Activated T-helper 17 cell treated with anti-CD3 and anti-CD28 coated beads, Interleukin-2, amount 50 U/mL, for 72 hours (primary cell): ENCODE data around the gene ALK. TPM values are rescaled to one million over a fixed set of nuclear protein-coding genes. Genes with fewer than 3 reads are reported as not detected.

Experiments
- ATAC-seq: fragments of 150-1000 bp; cut with Tn5 transposase; replicated peaks from 2 replicates; pipeline ENCODE4 v1.10.0; 2021; ENCODE audit warnings: mild to moderate bottlenecking, moderate library complexity
- H3K27ac Mint-ChIP-seq: one replicate; pipeline ENCODE4 v1.8.0; 2022; ENCODE audit warnings: mixed read lengths
- H3K27me3 Mint-ChIP-seq: one replicate; pipeline ENCODE4 v1.8.0; 2022; ENCODE audit warnings: mixed read lengths
- H3K36me3 Mint-ChIP-seq: one replicate; pipeline ENCODE4 v1.8.0; 2022; ENCODE audit warnings: low read depth, mild to moderate bottlenecking, mixed read lengths
- H3K4me1 Mint-ChIP-seq: one replicate; pipeline ENCODE4 v1.8.0; 2022; ENCODE audit warnings: mixed read lengths
- H3K4me3 Mint-ChIP-seq: one replicate; pipeline ENCODE4 v1.8.0; 2022; ENCODE audit warnings: mild to moderate bottlenecking, mixed read lengths
- H3K9me3 Mint-ChIP-seq: one replicate; pipeline ENCODE4 v1.8.0; 2022; ENCODE audit warnings: mixed read lengths
- total RNA-seq, 2 donors: library from RNA; stranded (reverse); gene quantifications; one replicate each; pipeline ENCODE4 v1.2.3, GENCODE V29; 2022

Gene ALK
- total RNA-seq, 2 donors from 2014 or later = not detected

GRCh38 chr2:29559578-29559977, 361.8 kb downstream of the ALK start:
- Mint-ChIP-seq H3K9me3 (peaks cover 3% of the 10 kb centered on the region), H3K36me3 (no peaks in the 10 kb centered on the region), H3K4me3 (no peak overlapping the region), H3K4me1 (no peaks in the 10 kb centered on the region), H3K27me3 (peaks cover 16% of the 10 kb centered on the region), H3K27ac (no peak overlapping the region)
- no peak for ATAC-seq

- H3K27me3 Mint-ChIP-seq = peaks cover 21% of the 10 kb centered on the region
- H3K4me1 Mint-ChIP-seq = no peaks in the 10 kb centered on the region
- ATAC-seq = no peak
- H3K9me3 Mint-ChIP-seq = peaks cover 3% of the 10 kb centered on the region
- H3K27ac Mint-ChIP-seq = no peak overlapping the region
- H3K4me3 Mint-ChIP-seq = no peak overlapping the region
- H3K36me3 Mint-ChIP-seq = no peaks in the 10 kb centered on the region
Measured at GRCh38 chr2:29558097-29558496, 363.3 kb downstream of the ALK start.

GRCh38 chr2:29557268-29557667, 364.1 kb downstream of the ALK start:
- no peak for ATAC-seq
- Mint-ChIP-seq H3K27ac (no peak overlapping the region), H3K4me1 (no peaks in the 10 kb centered on the region), H3K4me3 (no peak overlapping the region), H3K9me3 (peaks cover 3% of the 10 kb centered on the region), H3K27me3 (peaks cover 25% of the 10 kb centered on the region), H3K36me3 (no peaks in the 10 kb centered on the region)

GRCh38 chr2:29549069-29549380, 372.4 kb downstream of the ALK start:
- no peaks in the 10 kb centered on the region for H3K4me1 Mint-ChIP-seq

GRCh38 chr2:29544917-29545316, 376.5 kb downstream of the ALK start:
- H3K36me3 Mint-ChIP-seq = no peaks in the 10 kb centered on the region
- ATAC-seq = no peak
- no peaks in the 10 kb centered on the region for H3K9me3 Mint-ChIP-seq
- no peaks in the 10 kb centered on the region for H3K4me1 Mint-ChIP-seq
- H3K27ac Mint-ChIP-seq = no peak overlapping the region
- H3K4me3 Mint-ChIP-seq = no peak overlapping the region
- H3K27me3 Mint-ChIP-seq = peaks cover 16% of the 10 kb centered on the region

More at GRCh38 chr2:29549069-29549380, 372.4 kb downstream of the ALK start:
- Mint-ChIP-seq H3K9me3 (no peaks in the 10 kb centered on the region), H3K4me3 (no peak overlapping the region), H3K27me3 (peaks cover 17% of the 10 kb centered on the region), H3K27ac (no peak overlapping the region), H3K36me3 (no peaks in the 10 kb centered on the region)
- no peak for ATAC-seq

- ATAC-seq = no peak
- H3K27me3 Mint-ChIP-seq = peaks cover 16% of the 10 kb centered on the region
- no peaks in the 10 kb centered on the region for H3K36me3 Mint-ChIP-seq
- no peak overlapping the region for H3K4me3 Mint-ChIP-seq
- no peaks in the 10 kb centered on the region for H3K9me3 Mint-ChIP-seq
- no peaks in the 10 kb centered on the region for H3K4me1 Mint-ChIP-seq
- H3K27ac Mint-ChIP-seq = no peak overlapping the region
Measured at GRCh38 chr2:29544031-29544430, 377.4 kb downstream of the ALK start.

GRCh38 chr2:29535188-29535587, 386.2 kb downstream of the ALK start:
- H3K36me3 Mint-ChIP-seq = no peaks in the 10 kb centered on the region
- H3K4me3 Mint-ChIP-seq = no peak overlapping the region
- no peak for ATAC-seq
- H3K27ac Mint-ChIP-seq = no peak overlapping the region
- H3K9me3 Mint-ChIP-seq = no peaks in the 10 kb centered on the region
- H3K27me3 Mint-ChIP-seq = peaks cover 25% of the 10 kb centered on the region
- no peaks in the 10 kb centered on the region for H3K4me1 Mint-ChIP-seq

- H3K4me1 Mint-ChIP-seq = peaks cover 4% of the 10 kb centered on the region
- no peaks in the 10 kb centered on the region for H3K9me3 Mint-ChIP-seq
- no peak overlapping the region for H3K27ac Mint-ChIP-seq
- no peaks in the 10 kb centered on the region for H3K36me3 Mint-ChIP-seq
- no peak for ATAC-seq
- peaks cover 25% of the 10 kb centered on the region for H3K27me3 Mint-ChIP-seq
- H3K4me3 Mint-ChIP-seq = no peak overlapping the region
Measured at GRCh38 chr2:29532436-29532835, 388.9 kb downstream of the ALK start.

- no peaks in the 10 kb centered on the region for H3K9me3 Mint-ChIP-seq
- peaks cover 4% of the 10 kb centered on the region for H3K4me1 Mint-ChIP-seq
- no peak overlapping the region for H3K4me3 Mint-ChIP-seq
- no peaks in the 10 kb centered on the region for H3K36me3 Mint-ChIP-seq
- ATAC-seq = no peak
- H3K27ac Mint-ChIP-seq = no peak overlapping the region
- H3K27me3 Mint-ChIP-seq = peaks cover 25% of the 10 kb centered on the region
Measured at GRCh38 chr2:29531626-29532025, 389.8 kb downstream of the ALK start.

GRCh38 chr2:29530281-29530680, 391.1 kb downstream of the ALK start:
- Mint-ChIP-seq H3K36me3 (no peaks in the 10 kb centered on the region), H3K4me1 (peaks cover 4% of the 10 kb centered on the region), H3K4me3 (no peak overlapping the region), H3K9me3 (no peaks in the 10 kb centered on the region), H3K27me3 (peaks cover 25% of the 10 kb centered on the region), H3K27ac (no peak overlapping the region)
- no peak for ATAC-seq

GRCh38 chr2:29528891-29529520, 392.4 kb downstream of the ALK start:
- ATAC-seq = peak; percentile 79
- H3K27ac Mint-ChIP-seq = no peak overlapping the region
- H3K4me3 Mint-ChIP-seq = no peak overlapping the region
- no peaks in the 10 kb centered on the region for H3K9me3 Mint-ChIP-seq
- H3K4me1 Mint-ChIP-seq = peaks cover 4% of the 10 kb centered on the region
- no peaks in the 10 kb centered on the region for H3K36me3 Mint-ChIP-seq
- peaks cover 30% of the 10 kb centered on the region for H3K27me3 Mint-ChIP-seq

- H3K4me1 Mint-ChIP-seq = peaks cover 4% of the 10 kb centered on the region
- no peaks in the 10 kb centered on the region for H3K9me3 Mint-ChIP-seq
- ATAC-seq = no peak
- peaks cover 24% of the 10 kb centered on the region for H3K27me3 Mint-ChIP-seq
- H3K4me3 Mint-ChIP-seq = no peak overlapping the region
- no peaks in the 10 kb centered on the region for H3K36me3 Mint-ChIP-seq
- H3K27ac Mint-ChIP-seq = no peak overlapping the region
Measured at GRCh38 chr2:29528371-29528770, 393.0 kb downstream of the ALK start.

- Mint-ChIP-seq H3K27ac (no peak overlapping the region), H3K4me3 (no peak overlapping the region), H3K27me3 (peaks cover 23% of the 10 kb centered on the region), H3K36me3 (no peaks in the 10 kb centered on the region), H3K4me1 (peaks cover 4% of the 10 kb centered on the region), H3K9me3 (no peaks in the 10 kb centered on the region)
- ATAC-seq = no peak
Measured at GRCh38 chr2:29527947-29528346, 393.4 kb downstream of the ALK start.

GRCh38 chr2:29526587-29527586, 394.5 kb downstream of the ALK start:
- H3K27me3 Mint-ChIP-seq = peaks cover 18% of the 10 kb centered on the region

GRCh38 chr2:29525921-29526320, 395.5 kb downstream of the ALK start:
- Mint-ChIP-seq H3K4me3 (no peak overlapping the region), H3K36me3 (no peaks in the 10 kb centered on the region), H3K9me3 (no peaks in the 10 kb centered on the region), H3K4me1 (peaks cover 4% of the 10 kb centered on the region), H3K27me3 (peaks cover 13% of the 10 kb centered on the region), H3K27ac (no peak overlapping the region)
- ATAC-seq = no peak

More at GRCh38 chr2:29526587-29527586, 394.5 kb downstream of the ALK start:
- H3K27ac Mint-ChIP-seq = no peak overlapping the region
- no peak for ATAC-seq
- no peaks in the 10 kb centered on the region for H3K36me3 Mint-ChIP-seq
- no peak overlapping the region for H3K4me3 Mint-ChIP-seq
- peaks cover 4% of the 10 kb centered on the region for H3K4me1 Mint-ChIP-seq
- no peaks in the 10 kb centered on the region for H3K9me3 Mint-ChIP-seq
